ENCODE results near the gene PHF20. TPM values are rescaled to one million over a fixed set of nuclear protein-coding genes. Genes with fewer than 3 reads are reported as not detected.
"Not testable (repeated sequence)": the region's sequence is repeated elsewhere in the genome, so short reads cannot be mapped to it uniquely, and the experiment has no call there.

PHF20 gene
- total and polyA plus RNA-seq, 2 of the 13 experiments (the other 11 are each of a cell fraction or from before 2014, with no cell fraction given) = 22.8 to 34.1 TPM

GRCh38 chr20:35959291-35959690 is 187.5 kb downstream of the PHF20 start:
- H3K27ac ChIP-seq (ENCODE audit: extremely low read length, insufficient read depth, low read length); H3K27me3 ChIP-seq (ENCODE audit: control insufficient read depth in 1 of 2, insufficient read depth in 2 of 2, low read length in 2 of 2); DNase-seq (ENCODE audit: low spot score); BruUV-seq (replicated peaks); POLR2A ChIA-PET; FAIRE-seq; H3K79me2 ChIP-seq (ENCODE audit: insufficient read depth, low read length); intact Hi-C loops (cut with micrococcal nuclease; ENCODE audit: unreplicated experiment); H3K4me2 ChIP-seq (ENCODE audit: low read depth, low read length); in situ Hi-C loops (cut with HindIII; ENCODE audit: extremely low pct_ligation_motif_present, low pct_unique_long_range_greater_than_20kb); ATAC-seq; H3K36me3 ChIP-seq (replicated peaks in 1 of 2; ENCODE audit: control insufficient read depth in 1 of 2, insufficient read depth in 2 of 2, low read length in 2 of 2); H3K9ac ChIP-seq (ENCODE audit: insufficient read depth, low read depth, low read length); H3K4me3 ChIP-seq (replicated peaks in 1 of 3; ENCODE audit: insufficient read depth in 1 of 3, low read depth in 2 of 3, low read length in 3 of 3); CTCF ChIA-PET (ENCODE audit: low intra/inter-chr PET ratio, low total read pairs); H3K9me3 ChIP-seq (ENCODE audit: low read length); H2AFZ ChIP-seq (ENCODE audit: low read length); H4K20me1 ChIP-seq (ENCODE audit: insufficient read depth, low read length): not testable (repeated sequence)
- TF ChIP-seq ZNF431 (CRISPR knock-in tag; IDR thresholded peaks at IDR 0.05; ENCODE audit: borderline replicate concordance, low read depth) = peak; percentile 95
- H3K4me1 ChIP-seq (ENCODE audit: insufficient read depth, low read length) = peaks cover 10% of the 10 kb centered on the region
- WGBS (ENCODE audit: low lambda C conversion rate) = 31% methylated on average over 6 of the region's 6 CpGs

GRCh38 chr20:35963878-35964277 is 192.1 kb downstream of the PHF20 start:
- Histone ChIP-seq H3K4me2 (ENCODE audit: low read depth, low read length) (no peak overlapping the region), H3K9me3 (ENCODE audit: low read length) (no peaks in the 10 kb centered on the region), H3K4me1 (ENCODE audit: insufficient read depth, low read length) (no peaks in the 10 kb centered on the region), H2AFZ (ENCODE audit: low read length) (no peak overlapping the region), H3K27ac (ENCODE audit: extremely low read length, insufficient read depth, low read length) (no peak overlapping the region), H4K20me1 (ENCODE audit: insufficient read depth, low read length) (no peaks in the 10 kb centered on the region), H3K27me3 (ENCODE audit: control insufficient read depth in 1 of 2, insufficient read depth in 2 of 2, low read length in 2 of 2) (no peaks in the 10 kb centered on the region; a peak in 1 of 5 replicates), H3K36me3 (replicated peaks in 1 of 2; ENCODE audit: control insufficient read depth in 1 of 2, insufficient read depth in 2 of 2, low read length in 2 of 2) (no peaks in the 10 kb centered on the region), H3K9ac (ENCODE audit: insufficient read depth, low read depth, low read length) (no peak overlapping the region), H3K79me2 (ENCODE audit: insufficient read depth, low read length) (no peaks in the 10 kb centered on the region), H3K4me3 (replicated peaks in 1 of 3; ENCODE audit: insufficient read depth in 1 of 3, low read depth in 2 of 3, low read length in 3 of 3) (no peak overlapping the region)
- FAIRE-seq = no peak
- intact Hi-C loops (cut with micrococcal nuclease; ENCODE audit: unreplicated experiment) = no loop called here
- CTCF ChIA-PET (ENCODE audit: low intra/inter-chr PET ratio, low total read pairs) = no interaction called here
- TF ChIP-seq ZBTB38 (CRISPR knock-in tag; IDR thresholded peaks at IDR 0.05) (no peak), TBX2 (CRISPR knock-in tag; IDR thresholded peaks at IDR 0.05; ENCODE audit: borderline replicate concordance) (no peak), ETS1 (CRISPR knock-in tag; IDR thresholded peaks at IDR 0.05) (no peak), SALL1 (CRISPR knock-in tag; IDR thresholded peaks at IDR 0.05) (no peak), ZBED4 (CRISPR knock-in tag; IDR thresholded peaks at IDR 0.05; ENCODE audit: borderline replicate concordance) (no peak), FOXA3 (CRISPR knock-in tag; IDR thresholded peaks at IDR 0.05) (no peak)
- no peak for DNase-seq (ENCODE audit: low spot score)
- no TSS peak for BruUV-seq (replicated peaks)
- 53% methylated on average over 4 of the region's 4 CpGs for WGBS (ENCODE audit: low lambda C conversion rate)
- POLR2A ChIA-PET = interaction anchor here (3.5 kb wide), 1 partner anchor 10 kb away, joined by 14 read pairs; the partner anchor contains the start of gene SCAND1
- in situ Hi-C loops (cut with HindIII; ENCODE audit: extremely low pct_ligation_motif_present, low pct_unique_long_range_greater_than_20kb) = no loop called here
- ATAC-seq = no peak
